GM19324 (cell line): ENCODE results near the gene KRT79.

Experiments used
- ATAC-seq: cut with Tn5 transposase; IDR thresholded peaks from one replicate; pipeline ENCODE4 v1.9.1; 2021; ENCODE audit warnings: mild to moderate bottlenecking, moderate library complexity; ENCODE audit not compliant: unreplicated experiment, low FRiP score

The KRT79 gene

DNA sequence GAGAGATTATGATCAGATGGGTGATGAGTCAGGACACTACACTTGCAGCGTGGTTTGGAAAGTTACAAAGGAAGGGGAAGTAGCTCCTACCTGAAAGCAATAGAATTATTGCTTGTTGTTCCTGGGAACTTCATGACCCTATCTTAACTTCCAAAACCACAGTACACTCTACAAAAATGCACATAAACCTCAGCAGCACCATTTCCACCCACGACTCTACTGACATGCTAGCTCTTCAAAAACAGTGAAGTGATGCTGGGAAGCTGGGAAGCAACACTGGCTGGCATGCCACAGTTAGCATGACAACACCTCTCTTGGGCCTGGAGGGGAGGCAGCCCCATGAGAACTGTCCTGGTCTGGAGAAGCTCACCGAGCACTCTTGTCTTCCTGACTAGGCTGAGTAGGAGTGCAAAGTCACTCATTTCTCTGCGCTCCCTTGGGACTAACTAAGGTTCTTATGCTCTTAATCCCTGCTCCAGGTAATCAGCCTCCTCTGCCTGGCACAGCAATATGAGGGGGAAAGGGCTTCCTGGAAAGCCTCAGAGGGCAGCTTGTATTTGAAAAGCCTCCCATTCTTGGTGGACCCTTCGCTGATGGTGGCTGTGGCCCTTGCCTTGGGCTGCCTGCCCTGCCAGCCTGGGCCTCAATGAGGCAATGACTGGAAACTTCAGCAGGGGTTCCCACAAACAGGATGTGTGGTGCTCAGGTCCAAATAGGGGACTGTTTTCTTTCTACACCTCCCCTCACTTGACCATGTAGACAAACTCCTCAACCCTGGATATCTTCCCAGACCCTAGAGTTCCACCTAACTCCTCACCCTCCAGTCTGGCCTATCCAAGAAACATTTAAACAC lies 39.4 kb downstream of the KRT79 start:
- ATAC-seq: no peak

DNA sequence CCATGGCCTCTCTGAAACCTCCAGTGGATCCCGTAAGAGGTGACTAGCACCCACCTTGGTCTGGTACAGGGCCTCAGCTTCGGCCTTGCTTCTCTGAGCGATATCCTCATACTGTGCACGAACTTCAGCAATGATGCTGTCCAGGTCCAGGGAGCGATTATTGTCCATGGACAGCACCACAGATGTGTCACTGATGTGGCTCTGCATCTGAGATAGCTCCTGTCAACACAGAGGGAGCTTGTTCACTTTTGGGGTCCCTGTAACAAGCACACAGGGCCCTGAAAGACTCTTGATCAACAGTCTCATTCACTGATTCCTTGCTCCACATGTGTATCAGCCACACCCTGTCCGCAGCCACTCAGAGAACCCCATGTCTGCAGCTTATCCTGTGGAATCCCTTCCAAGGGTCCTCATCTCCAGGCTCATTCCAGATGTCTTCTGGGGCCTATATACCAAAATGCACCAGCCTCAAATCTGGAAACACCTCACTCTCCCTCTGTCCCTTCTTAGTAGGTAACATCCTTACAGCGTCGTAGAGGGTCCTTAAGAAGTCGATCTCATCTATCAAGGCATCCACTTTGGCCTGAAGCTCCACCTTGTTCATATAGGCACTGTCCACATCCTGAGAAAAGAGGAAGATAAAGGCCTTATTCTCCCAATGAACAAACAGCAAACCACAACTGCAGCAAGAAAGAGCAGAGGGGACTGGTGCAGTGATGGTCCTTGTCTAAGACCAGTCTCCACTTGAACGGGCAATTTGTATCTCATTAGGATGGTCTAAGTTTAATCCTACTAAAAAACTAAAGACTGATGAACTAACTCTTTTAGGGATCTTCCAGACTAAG lies 41.7 kb downstream of the KRT79 start:
- no peak for ATAC-seq

GRCh38 chr12:52791271-52792184 lies 42.6 kb downstream of the KRT79 start:
- no peak for ATAC-seq

- ATAC-seq: no peak
These were observed 43.5 kb downstream of the KRT79 start for GRCh38 chr12:52790427-52791270.

DNA sequence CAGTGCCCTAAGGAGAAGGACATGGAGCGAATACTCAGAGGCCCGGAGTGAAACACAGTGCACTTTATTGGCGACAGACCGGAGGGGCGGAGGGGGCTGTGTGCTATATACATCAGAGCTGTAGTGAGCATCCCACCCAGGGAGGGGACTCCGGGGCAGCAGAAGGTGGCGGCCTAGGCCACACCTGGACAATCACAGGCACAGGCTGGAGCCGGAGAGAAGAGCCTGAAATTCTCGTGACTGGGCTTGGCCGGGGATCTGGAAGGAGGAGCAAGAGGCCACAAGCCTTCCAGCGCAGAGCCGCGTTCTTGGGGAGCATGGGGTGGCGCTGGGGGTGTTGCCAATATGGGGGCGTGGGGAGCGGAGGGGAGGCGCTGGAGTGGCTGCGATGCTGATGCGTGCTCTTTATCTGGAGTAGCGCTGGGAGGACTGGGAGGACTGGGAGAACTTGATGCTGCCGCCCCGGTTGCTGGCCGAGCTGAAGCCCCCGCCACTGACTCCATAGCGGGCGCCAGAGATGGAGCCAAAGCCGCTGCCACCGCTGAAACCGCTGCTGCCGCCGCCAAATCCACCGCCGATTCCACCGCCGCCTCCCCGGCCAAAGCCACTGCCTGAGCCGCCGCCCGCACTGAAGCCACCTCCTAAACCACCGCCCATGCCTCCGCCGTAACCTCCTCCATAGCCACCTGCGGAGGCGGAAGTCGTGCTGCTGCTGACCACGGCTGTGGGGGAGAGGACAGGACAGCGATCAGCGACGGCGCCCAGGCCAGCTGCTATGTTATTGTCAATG lies 44.3 kb downstream of the KRT79 start:
- no peak for ATAC-seq

- no peak for ATAC-seq
These were observed 45.1 kb downstream of the KRT79 start for GRCh38 chr12:52788876-52789636.

DNA sequence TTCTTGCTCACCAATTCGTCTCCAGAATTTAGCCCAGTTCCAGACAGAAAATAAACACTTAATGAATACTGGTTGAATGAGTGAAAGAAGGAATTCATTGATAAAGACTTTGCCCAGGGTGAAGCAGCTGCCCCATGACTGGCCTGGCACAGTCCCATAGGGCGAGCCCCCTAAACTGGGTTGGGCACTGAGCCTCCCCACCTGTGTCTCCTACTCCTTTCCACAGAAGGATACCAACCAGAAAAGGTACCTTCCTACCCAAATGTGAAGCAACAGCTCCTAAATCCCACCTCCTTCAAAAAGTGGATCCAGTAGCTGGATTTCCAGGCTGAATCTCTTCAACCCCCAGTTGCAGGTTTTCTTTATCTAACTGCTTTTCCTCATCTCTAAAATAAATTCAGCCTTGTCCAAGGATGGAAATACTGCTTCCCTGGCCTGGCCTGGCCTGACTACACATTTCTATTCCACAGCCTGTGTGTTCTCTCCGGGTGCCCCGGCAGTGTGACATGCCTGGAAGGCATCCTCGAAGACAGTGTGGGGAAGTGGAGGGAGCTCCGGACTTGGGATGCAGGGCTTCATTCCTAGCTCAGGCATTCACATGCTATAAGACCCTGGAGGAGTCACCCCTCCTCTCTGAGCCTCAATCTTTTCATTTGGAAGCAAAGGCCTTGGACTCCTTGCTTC lies 45.8 kb downstream of the KRT79 start:
- no peak for ATAC-seq

DNA sequence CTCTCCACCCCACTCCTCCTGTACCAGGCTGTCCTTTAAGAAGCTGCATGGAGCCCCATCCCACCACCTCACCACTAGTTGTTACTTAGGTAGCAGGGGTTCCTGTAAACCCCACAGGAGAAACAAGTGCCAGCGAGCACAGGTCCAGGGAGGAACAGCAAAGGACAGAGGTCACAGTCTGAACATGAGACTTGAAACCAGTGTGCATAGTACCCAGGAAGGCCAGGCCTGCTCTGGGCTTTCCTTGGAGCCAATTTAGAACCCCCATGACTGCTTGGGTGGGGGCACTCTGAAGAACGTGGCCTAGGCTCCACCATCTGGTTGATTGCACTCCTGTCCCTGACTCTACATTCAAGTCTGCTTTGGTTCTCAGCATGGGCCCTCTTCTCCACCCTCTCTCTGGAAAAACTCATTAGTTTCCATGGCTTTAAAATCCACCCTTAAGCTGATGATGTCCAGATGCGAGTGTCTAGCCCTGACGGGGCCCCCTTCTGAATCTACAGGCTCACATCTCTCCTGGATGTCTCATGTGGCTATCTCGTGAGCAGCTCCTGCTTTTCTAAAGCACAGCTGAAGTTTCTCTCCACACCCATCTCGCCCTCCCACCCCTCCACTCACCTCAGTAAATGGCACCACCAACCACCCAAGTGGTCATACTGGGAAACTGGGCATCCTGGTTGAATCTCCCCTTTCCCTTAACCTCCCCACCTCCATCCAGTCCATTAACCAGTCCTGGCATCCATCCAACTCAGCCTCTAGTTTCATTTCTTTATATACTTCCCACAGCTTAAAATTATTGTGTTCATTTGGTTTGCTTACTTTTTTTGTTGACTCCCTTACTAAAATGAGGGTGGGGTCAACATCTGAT lies 46.6 kb downstream of the KRT79 start:
- ATAC-seq: no peak

- ATAC-seq: no peak
These were observed 49.2 kb downstream of the KRT79 start for GRCh38 chr12:52784909-52785308.

- no peak for ATAC-seq
These were observed 50.4 kb downstream of the KRT79 start for GRCh38 chr12:52783563-52784316.

DNA sequence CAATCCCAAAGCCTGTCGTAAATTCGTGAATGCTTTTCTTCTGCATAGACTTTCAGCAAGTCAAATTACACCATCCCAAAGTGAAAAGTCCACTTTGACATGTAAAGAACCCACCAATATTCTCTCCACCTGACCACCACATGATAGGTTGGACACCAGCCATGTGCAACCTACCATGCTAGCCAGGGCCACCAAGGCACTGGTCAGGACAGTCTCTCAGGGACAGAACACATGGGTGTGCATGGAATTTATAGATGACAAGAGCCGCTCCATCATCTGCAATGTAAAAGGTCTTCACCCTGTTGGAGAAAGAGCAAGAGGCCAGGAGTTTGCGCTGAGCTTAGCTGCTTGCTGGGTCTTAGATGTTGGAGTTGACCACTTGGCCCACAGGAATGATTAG lies 51.6 kb downstream of the KRT79 start:
- no peak for ATAC-seq

- ATAC-seq: no peak
These were observed 52.6 kb downstream of the KRT79 start for GRCh38 chr12:52781399-52782082.

DNA sequence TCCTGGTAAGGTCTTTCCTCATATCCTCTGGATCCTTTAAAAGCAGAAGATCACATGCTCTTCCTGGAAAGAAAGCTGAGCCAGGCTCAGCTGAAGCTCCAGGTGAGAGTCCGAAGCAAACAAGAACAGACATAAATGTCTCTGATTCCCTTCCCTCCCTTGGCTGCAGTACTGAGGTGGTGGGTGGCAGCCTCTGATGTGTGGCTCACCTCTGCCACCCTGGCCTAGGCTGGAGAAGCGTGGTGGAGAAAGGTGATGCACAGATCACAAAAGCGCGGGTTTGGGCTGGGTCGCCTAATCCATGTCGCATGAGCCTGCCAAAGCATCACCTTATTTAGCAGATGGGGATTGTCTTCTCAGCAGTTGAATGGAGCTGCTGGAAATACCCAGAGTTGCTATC lies 54.2 kb downstream of the KRT79 start:
- ATAC-seq: no peak

- no peak for ATAC-seq
These were observed 55.3 kb downstream of the KRT79 start for GRCh38 chr12:52778833-52779232.

GRCh38 chr12:52777566-52777965 lies 56.5 kb downstream of the KRT79 start:
- no peak for ATAC-seq
